ENCODE measurements around the gene RUFY1. TPM values are rescaled to one million over a fixed set of nuclear protein-coding genes. Genes with fewer than 3 reads are reported as not detected.

The RUFY1 gene
- total RNA-seq, 1 donor from 2014 or later, result 56.7 TPM

DNA sequence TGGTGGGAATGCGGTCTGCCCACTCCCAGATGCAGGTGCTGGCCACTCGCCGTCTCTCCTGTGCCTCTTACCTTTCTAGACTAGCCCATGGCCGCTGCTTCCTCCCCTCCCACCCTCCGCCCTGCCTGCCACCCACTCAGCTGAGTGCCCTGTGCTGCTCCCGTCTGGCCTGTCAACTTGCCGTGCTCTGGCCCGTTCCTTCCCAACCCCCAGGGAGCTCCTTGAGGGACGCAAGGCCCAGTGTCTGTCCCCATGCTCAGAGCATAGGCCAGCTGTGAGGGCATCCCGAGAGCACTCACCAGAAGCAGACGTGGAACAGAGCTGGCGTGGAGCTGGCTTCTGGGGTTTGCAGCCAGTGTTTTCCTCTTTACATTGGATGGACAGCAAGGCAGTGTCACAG is 53.0 kb downstream of the RUFY1 start:
- ATAC-seq (no peak), DNase-seq (peak; percentile 62)
- TF ChIP-seq, protein P1, sequence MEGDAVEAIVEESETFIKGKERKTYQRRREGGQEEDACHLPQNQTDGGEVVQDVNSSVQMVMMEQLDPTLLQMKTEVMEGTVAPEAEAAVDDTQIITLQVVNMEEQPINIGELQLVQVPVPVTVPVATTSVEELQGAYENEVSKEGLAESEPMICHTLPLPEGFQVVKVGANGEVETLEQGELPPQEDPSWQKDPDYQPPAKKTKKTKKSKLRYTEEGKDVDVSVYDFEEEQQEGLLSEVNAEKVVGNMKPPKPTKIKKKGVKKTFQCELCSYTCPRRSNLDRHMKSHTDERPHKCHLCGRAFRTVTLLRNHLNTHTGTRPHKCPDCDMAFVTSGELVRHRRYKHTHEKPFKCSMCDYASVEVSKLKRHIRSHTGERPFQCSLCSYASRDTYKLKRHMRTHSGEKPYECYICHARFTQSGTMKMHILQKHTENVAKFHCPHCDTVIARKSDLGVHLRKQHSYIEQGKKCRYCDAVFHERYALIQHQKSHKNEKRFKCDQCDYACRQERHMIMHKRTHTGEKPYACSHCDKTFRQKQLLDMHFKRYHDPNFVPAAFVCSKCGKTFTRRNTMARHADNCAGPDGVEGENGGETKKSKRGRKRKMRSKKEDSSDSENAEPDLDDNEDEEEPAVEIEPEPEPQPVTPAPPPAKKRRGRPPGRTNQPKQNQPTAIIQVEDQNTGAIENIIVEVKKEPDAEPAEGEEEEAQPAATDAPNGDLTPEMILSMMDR (IDR thresholded peaks at IDR 0.05), result no peak
- no peaks in the 10 kb centered on the region for H3K27me3 ChIP-seq
- no peaks in the 10 kb centered on the region for H3K9me3 ChIP-seq
- no peak overlapping the region for H3K27ac ChIP-seq
- peaks cover 83% of the 10 kb centered on the region for H3K36me3 ChIP-seq
- intact Hi-C loops (cut with DNase I), result no loop called here
- no peaks in the 10 kb centered on the region for H3K4me1 ChIP-seq
- H3K4me3 ChIP-seq, result no peak overlapping the region

DNA sequence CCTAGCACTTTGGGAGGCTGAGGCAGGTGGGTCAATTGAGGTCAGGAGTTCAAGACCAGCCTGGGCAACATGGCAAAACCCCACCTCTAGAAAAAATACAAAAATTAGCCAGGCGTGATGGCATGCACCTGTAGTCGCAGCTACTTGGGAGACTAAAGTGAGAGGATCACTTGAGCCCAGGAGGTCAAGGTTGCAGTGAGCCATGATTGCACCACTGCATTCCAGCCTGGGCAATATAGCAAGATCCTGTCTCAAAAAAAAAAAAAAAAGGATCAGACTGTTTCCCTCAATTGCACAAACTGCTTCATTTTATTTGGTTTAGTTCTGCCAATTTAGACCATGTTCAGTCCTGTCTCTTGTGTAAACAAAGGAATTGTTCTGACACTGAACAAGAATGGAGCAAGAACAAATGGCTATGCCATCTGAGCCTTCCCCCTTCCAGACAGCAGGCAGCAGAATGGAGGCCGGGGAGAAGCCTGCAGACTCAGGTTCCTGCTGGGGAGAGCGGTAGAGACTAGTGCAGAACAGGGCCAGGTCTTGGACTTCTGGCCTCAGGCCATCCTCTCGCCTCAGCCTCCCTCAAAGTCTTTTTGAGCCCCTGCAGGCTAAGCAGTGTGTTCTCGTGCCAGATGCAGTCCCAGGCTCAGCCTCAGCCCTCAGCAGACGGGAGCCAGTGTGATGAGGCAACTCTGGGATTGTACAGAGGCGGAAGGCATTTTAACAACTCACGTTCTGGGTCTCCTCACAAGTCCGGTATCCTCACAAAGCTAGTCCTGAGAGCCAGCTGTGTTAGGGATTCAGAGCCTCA is 54.9 kb downstream of the RUFY1 start:
- DNase-seq, result peak; percentile 48
- TF ChIP-seq, protein P1 (IDR thresholded peaks at IDR 0.05), result no peak
- no peaks in the 10 kb centered on the region for H3K27me3 ChIP-seq
- ATAC-seq, result no peak
- no peaks in the 10 kb centered on the region for H3K9me3 ChIP-seq
- no peaks in the 10 kb centered on the region for H3K4me1 ChIP-seq
- peaks cover 82% of the 10 kb centered on the region for H3K36me3 ChIP-seq
- intact Hi-C loops (cut with DNase I), result no loop called here
- no peak overlapping the region for H3K4me3 ChIP-seq
- H3K27ac ChIP-seq, result no peak overlapping the region

GRCh38 chr5:179606071-179606909 is 55.9 kb downstream of the RUFY1 start:
- intact Hi-C loops (cut with DNase I), result no loop called here

GRCh38 chr5:179606910-179607159 is 56.5 kb downstream of the RUFY1 start:
- no peaks in the 10 kb centered on the region for H3K4me1 ChIP-seq
- TF ChIP-seq, protein P1 (IDR thresholded peaks at IDR 0.05), result no peak
- intact Hi-C loops (cut with DNase I), result no loop called here
- no peak overlapping the region for H3K4me3 ChIP-seq
- ATAC-seq, result no peak
- no peaks in the 10 kb centered on the region for H3K27me3 ChIP-seq
- DNase-seq, result no peak
- no peak overlapping the region for H3K27ac ChIP-seq
- peaks cover 88% of the 10 kb centered on the region for H3K36me3 ChIP-seq
- H3K9me3 ChIP-seq, result no peaks in the 10 kb centered on the region

More at GRCh38 chr5:179606071-179606909, 55.9 kb downstream of the RUFY1 start:
- DNase-seq (peak; percentile 60), ATAC-seq (no peak)
- Histone ChIP-seq H3K27ac (no peak overlapping the region), H3K4me1 (no peaks in the 10 kb centered on the region), H3K4me3 (no peak overlapping the region), H3K9me3 (no peaks in the 10 kb centered on the region), H3K36me3 (peaks cover 84% of the 10 kb centered on the region), H3K27me3 (no peaks in the 10 kb centered on the region)
- TF ChIP-seq, protein P1 (IDR thresholded peaks at IDR 0.05), result no peak

GRCh38 chr5:179607160-179607931 is 57.0 kb downstream of the RUFY1 start:
- intact Hi-C loops (cut with DNase I), result no loop called here
- Histone ChIP-seq H3K27me3 (no peaks in the 10 kb centered on the region), H3K27ac (no peak overlapping the region), H3K9me3 (no peaks in the 10 kb centered on the region), H3K4me3 (no peak overlapping the region), H3K4me1 (no peaks in the 10 kb centered on the region), H3K36me3 (peaks cover 88% of the 10 kb centered on the region)
- TF ChIP-seq, protein P1 (IDR thresholded peaks at IDR 0.05), result no peak
- DNase-seq (peak; percentile 64), ATAC-seq (no peak)
